Astrocyte of the cerebellum (primary cell): ENCODE measurements around the gene CEP131.

Experiments used
- DNase-seq: peaks from one replicate; pipeline ENCODE4 v3.0.0-alpha.2; 2011; ENCODE audit warnings: low read depth
- H3K4me3 ChIP-seq: 2 replicates; pipeline ENCODE4 v1.5.1; 2011; ENCODE audit warnings: mild to moderate bottlenecking, low read depth, low read length, moderate library complexity
- CTCF ChIP-seq: IDR thresholded peaks from 2 replicates; pipeline ENCODE4 v1.5.1; 2012; ENCODE audit warnings: low read length, low read depth, moderate library complexity, mild to moderate bottlenecking; ENCODE audit errors: missing control alignments
- in situ Hi-C: cut with HindIII; loops from 2 replicates; pipeline ENCODE4 v1.10.0; 2017; ENCODE audit warnings: low sequenced_read_pairs

CEP131 gene

GRCh38 chr17:81179220-81179619, 43.5 kb downstream of the CEP131 start:
- H3K4me3 ChIP-seq: no peak overlapping the region
- no peak for TF ChIP-seq CTCF
- DNase-seq: no peak
- in situ Hi-C loops: no loop called here

GRCh38 chr17:81178136-81179091, 44.4 kb downstream of the CEP131 start:
- in situ Hi-C loops: no loop called here
- no peak for DNase-seq
- H3K4me3 ChIP-seq: no peak overlapping the region
- TF ChIP-seq CTCF: no peak

GRCh38 chr17:81176666-81177065, 46.1 kb downstream of the CEP131 start:
- H3K4me3 ChIP-seq: no peak overlapping the region
- in situ Hi-C loops: no loop called here
- no peak for DNase-seq
- no peak for TF ChIP-seq CTCF

- no peak for TF ChIP-seq CTCF
- H3K4me3 ChIP-seq: no peak overlapping the region
- in situ Hi-C loops: no loop called here
- no peak for DNase-seq
Measured at GRCh38 chr17:81173762-81174155, 49.0 kb downstream of the CEP131 start.

- no peak for DNase-seq
- in situ Hi-C loops: no loop called here
- H3K4me3 ChIP-seq: no peak overlapping the region
- TF ChIP-seq CTCF: no peak
Measured at GRCh38 chr17:81173052-81173761, 49.6 kb downstream of the CEP131 start.

GRCh38 chr17:81171941-81172340, 50.8 kb downstream of the CEP131 start:
- no peak for DNase-seq

More at GRCh38 chr17:81171941-81172340, 50.8 kb downstream of the CEP131 start:
- in situ Hi-C loops: no loop called here
- TF ChIP-seq CTCF: no peak
- no peak overlapping the region for H3K4me3 ChIP-seq
